GM18519 (cell line): ENCODE data around the gene USP34.

Experiments
- ATAC-seq: cut with Tn5 transposase; IDR thresholded peaks from one replicate; pipeline ENCODE4 v1.9.1; 2021; ENCODE audit warnings: mild to moderate bottlenecking, moderate library complexity; ENCODE audit not compliant: unreplicated experiment, low FRiP score

USP34 gene

GRCh38 chr2:61327173-61327572 lies 143.7 kb downstream of the USP34 start:
- ATAC-seq, result no peak

- ATAC-seq, result no peak
Observed at GRCh38 chr2:61326423-61326822, 144.5 kb downstream of the USP34 start.

- ATAC-seq, result no peak
Observed at GRCh38 chr2:61320181-61320580, 150.7 kb downstream of the USP34 start.

- ATAC-seq, result no peak
Observed at GRCh38 chr2:61318553-61318952, 152.3 kb downstream of the USP34 start.

- no peak for ATAC-seq
Observed at GRCh38 chr2:61295981-61296380, 174.9 kb downstream of the USP34 start.

- no peak for ATAC-seq
Observed at GRCh38 chr2:61291851-61292575, 178.9 kb downstream of the USP34 start.

- ATAC-seq, result no peak
Observed at GRCh38 chr2:61288070-61288841, 182.6 kb downstream of the USP34 start.

GRCh38 chr2:61287254-61287653 lies 183.6 kb downstream of the USP34 start:
- no peak for ATAC-seq

- no peak for ATAC-seq
Observed at GRCh38 chr2:61283443-61284160, 187.3 kb downstream of the USP34 start.

- ATAC-seq, result no peak
Observed at GRCh38 chr2:61282104-61282590, 188.7 kb downstream of the USP34 start.

GRCh38 chr2:61281321-61281720 lies 189.6 kb downstream of the USP34 start:
- ATAC-seq, result no peak

- ATAC-seq, result no peak
Observed at GRCh38 chr2:61277756-61278155, 193.1 kb downstream of the USP34 start.

GRCh38 chr2:61275575-61276184 lies 195.2 kb downstream of the USP34 start:
- ATAC-seq, result no peak

- ATAC-seq, result no peak
Observed at GRCh38 chr2:61272421-61273070, 198.3 kb downstream of the USP34 start.

GRCh38 chr2:61268249-61268648 lies 202.6 kb downstream of the USP34 start:
- no peak for ATAC-seq

- ATAC-seq, result no peak
Observed at GRCh38 chr2:61266632-61267505, 204.0 kb downstream of the USP34 start.

- no peak for ATAC-seq
Observed at GRCh38 chr2:61263830-61264229, 207.1 kb downstream of the USP34 start.

- no peak for ATAC-seq
Observed at GRCh38 chr2:61262699-61263098, 208.2 kb downstream of the USP34 start.

GRCh38 chr2:61257446-61257845 lies 213.4 kb downstream of the USP34 start:
- ATAC-seq, result no peak
